WTC11 (cell line): ENCODE results near the gene ZBTB7C.

ENCODE experiments used
- CREB1 ChIP-seq: sonication (generic); formaldehyde crosslinking; IDR thresholded peaks from 2 replicates; pipeline ENCODE4 v1.8.0; 2023; ENCODE audit warnings: mild to moderate bottlenecking, missing genetic modification reagents
- CTCF ChIP-seq: fragments of 200-600 bp; IDR thresholded peaks from 2 replicates; pipeline ENCODE4 v1.8.0; 2022; ENCODE audit warnings: antibody characterized with exemption
- IRF1 ChIP-seq: sonication (generic); formaldehyde crosslinking; IDR thresholded peaks from 2 replicates; pipeline ENCODE4 v1.8.0; 2023; ENCODE audit warnings: missing genetic modification reagents
- NR2C2 ChIP-seq: sonication (generic); formaldehyde crosslinking; IDR thresholded peaks from 2 replicates; pipeline ENCODE4 v1.8.0; 2022; ENCODE audit warnings: mild to moderate bottlenecking, missing genetic modification reagents
- RELA ChIP-seq: sonication (generic); formaldehyde crosslinking; IDR thresholded peaks from 2 replicates; pipeline ENCODE4 v1.8.1; 2022; ENCODE audit warnings: missing genetic modification reagents, mild to moderate bottlenecking, borderline replicate concordance
- USF1 ChIP-seq: sonication (generic); formaldehyde crosslinking; IDR thresholded peaks from 2 replicates; pipeline ENCODE4 v1.8.0; 2022; ENCODE audit warnings: mild to moderate bottlenecking, missing genetic modification reagents
- USF2 ChIP-seq: sonication (generic); formaldehyde crosslinking; IDR thresholded peaks from 2 replicates; pipeline ENCODE4 v1.8.1; 2023; ENCODE audit warnings: mild to moderate bottlenecking, missing genetic modification reagents, moderate library complexity
- ZBTB21 ChIP-seq: sonication (generic); formaldehyde crosslinking; IDR thresholded peaks from 2 replicates; pipeline ENCODE4 v1.8.1; 2023; ENCODE audit warnings: mild to moderate bottlenecking, missing genetic modification reagents, borderline replicate concordance

GRCh38 chr18:48036226-48036625 is 373.0 kb downstream of the ZBTB7C start:
- TF ChIP-seq CTCF (no peak), ZBTB21 (no peak), USF2 (no peak), RELA (CRISPR knock-in tag) (no peak), CREB1 (CRISPR knock-in tag) (no peak), IRF1 (CRISPR knock-in tag) (no peak), USF1 (CRISPR knock-in tag) (no peak), NR2C2 (no peak)
